GM23338 (cell line): Measurements from ENCODE around the gene ADAMTS1. TPM values are rescaled to one million over a fixed set of nuclear protein-coding genes. Genes with fewer than 3 reads are reported as not detected.

Experiments
- ATAC-seq: fragments of 200-7000 bp; cut with Tn5 transposase; 3 replicates; pipeline ENCODE4 v1.9.1; 2020
- DNase-seq: peaks from one replicate; pipeline ENCODE4 v3.0.0-alpha.2; 2015; ENCODE audit warnings: low spot score
- H2AFZ ChIP-seq: fragments of 200-600 bp; sonication (generic); 2 replicates; pipeline ENCODE4 v1.8.0; 2016; ENCODE audit warnings: antibody characterized with exemption, mild to moderate bottlenecking, moderate library complexity
- H3F3A ChIP-seq: fragments of 200-600 bp; sonication (generic); replicated peaks from 2 replicates; pipeline ENCODE4 v1.8.0; 2017; ENCODE audit warnings: antibody characterized with exemption, mixed run types, low read depth
- H3K27ac ChIP-seq: fragments of 200-600 bp; sonication (generic); 2 replicates; pipeline ENCODE4 v1.6.1; 2016; ENCODE audit warnings: low read depth
- H3K27me3 ChIP-seq: fragments of 200-600 bp; sonication (generic); 2 replicates; pipeline ENCODE4 v1.8.0; 2016; ENCODE audit warnings: mild to moderate bottlenecking, mixed run types, moderate library complexity; ENCODE audit not compliant: insufficient read depth
- H3K36me3 ChIP-seq: fragments of 200-600 bp; sonication (generic); 2 replicates; pipeline ENCODE4 v1.8.0; 2016; ENCODE audit warnings: mild to moderate bottlenecking; ENCODE audit not compliant: insufficient read depth
- H3K4me1 ChIP-seq: fragments of 200-600 bp; sonication (generic); 2 replicates; pipeline ENCODE4 v1.8.0; 2016; ENCODE audit warnings: mild to moderate bottlenecking, moderate library complexity; ENCODE audit not compliant: insufficient read depth
- H3K4me2 ChIP-seq: fragments of 200-600 bp; sonication (generic); 2 replicates; pipeline ENCODE4 v1.7.1; 2017; ENCODE audit warnings: mixed run types
- H3K4me3 ChIP-seq: fragments of 200-600 bp; sonication (generic); 2 replicates; pipeline ENCODE4 v1.6.1; 2016; ENCODE audit warnings: mixed run types
- H3K79me2 ChIP-seq: fragments of 200-600 bp; sonication (generic); replicated peaks from 2 replicates; pipeline ENCODE4 v1.8.0; 2017; ENCODE audit warnings: mild to moderate bottlenecking; ENCODE audit not compliant: insufficient read depth
- H3K9me2 ChIP-seq: fragments of 200-600 bp; sonication (generic); 2 replicates; pipeline ENCODE4 v1.8.0; 2017; ENCODE audit not compliant: insufficient read depth
- H4K20me1 ChIP-seq: fragments of 200-600 bp; sonication (generic); replicated peaks from 2 replicates; pipeline ENCODE4 v1.8.0; 2017; ENCODE audit warnings: mild to moderate bottlenecking; ENCODE audit not compliant: insufficient read depth
- H3K27ac Mint-ChIP-seq: 2 replicates; pipeline ENCODE4 v1.8.0; 2020; ENCODE audit warnings: inconsistent platforms, mild to moderate bottlenecking, moderate library complexity, mixed read lengths
- H3K27me3 Mint-ChIP-seq: 3 replicates; pipeline ENCODE4 v1.8.0; 2022; ENCODE audit warnings: low read depth, mild to moderate bottlenecking, moderate library complexity, mixed read lengths, inconsistent platforms; ENCODE audit not compliant: insufficient read depth, poor library complexity
- H3K36me3 Mint-ChIP-seq: 3 replicates; pipeline ENCODE4 v1.8.0; 2021; ENCODE audit warnings: low read depth, mild to moderate bottlenecking, inconsistent platforms, moderate library complexity, mixed read lengths
- H3K4me1 Mint-ChIP-seq: 3 replicates; pipeline ENCODE4 v1.8.0; 2020; ENCODE audit warnings: mild to moderate bottlenecking, inconsistent platforms, mixed read lengths
- H3K4me3 Mint-ChIP-seq: 3 replicates; pipeline ENCODE4 v1.8.0; 2021; ENCODE audit warnings: moderate library complexity, mild to moderate bottlenecking, inconsistent platforms, mixed read lengths
- H3K9me3 Mint-ChIP-seq: 3 replicates; pipeline ENCODE4 v1.8.0; 2020; ENCODE audit warnings: moderate library complexity, mild to moderate bottlenecking, inconsistent platforms, mixed read lengths
- CREB1 ChIP-seq: fragments of 250-450 bp; sonication (Bioruptor Pico); IDR thresholded peaks from 2 replicates; pipeline ENCODE4 v1.5.0; 2020; ENCODE audit warnings: low read depth, mild to moderate bottlenecking, moderate library complexity
- EZH2 ChIP-seq: fragments of 200-600 bp; sonication (generic); IDR thresholded peaks from one replicate; pipeline ENCODE4 v1.8.0; 2017; ENCODE audit warnings: antibody characterized with exemption, mild to moderate bottlenecking, low read depth; ENCODE audit not compliant: unreplicated experiment
- EZH2phosphoT487 ChIP-seq: fragments of 200-600 bp; sonication (generic); IDR thresholded peaks from one replicate; pipeline ENCODE4 v1.8.1; 2018; ENCODE audit warnings: antibody characterized with exemption; ENCODE audit not compliant: unreplicated experiment
- JUNB ChIP-seq: IDR thresholded peaks from one replicate; pipeline ENCODE4 v1.6.1; 2016; ENCODE audit warnings: antibody characterized with exemption; ENCODE audit not compliant: unreplicated experiment
- NANOG ChIP-seq: IDR thresholded peaks from 2 replicates; pipeline ENCODE4 v1.6.1; 2016; ENCODE audit warnings: antibody characterized with exemption, borderline replicate concordance
- POLR2AphosphoS5 ChIP-seq: IDR thresholded peaks from 2 replicates; pipeline ENCODE4 v1.6.1; 2016; ENCODE audit warnings: antibody characterized with exemption, low read depth
- STAT1 ChIP-seq: IDR thresholded peaks from one replicate; pipeline ENCODE4 v1.6.1; 2016; ENCODE audit warnings: antibody characterized with exemption; ENCODE audit not compliant: unreplicated experiment
- ZNF114 ChIP-seq: fragments of 250-450 bp; sonication (Bioruptor Pico); IDR thresholded peaks from 2 replicates; pipeline ENCODE4 v1.5.0; 2020; ENCODE audit warnings: mild to moderate bottlenecking, moderate library complexity
- ZNF331 ChIP-seq: fragments of 250-450 bp; sonication (Bioruptor Pico); IDR thresholded peaks from 2 replicates; pipeline ENCODE4 v1.5.0; 2020; ENCODE audit warnings: low read depth, mild to moderate bottlenecking, moderate library complexity
- polyA plus RNA-seq: library from polyadenylated mRNA; unstranded; fragments of >200 nt; fragmentation: Nextera tagmentation; extraction: Ambion mirVana; gene quantifications from 2 replicates; pipeline ENCODE4 v1.2.1, GENCODE V29; 2016
- total RNA-seq: library from RNA; depleted of rRNA; stranded (reverse); fragments of >200 nt; shearing (Covaris generic); gene quantifications from 2 replicates; pipeline ENCODE4 v1.2.3, GENCODE V29; 2014
- TF ChIP-seq, protein P1 (sequence below), 2 experiments: fragments of 200-600 bp in 1 of 2; sonication (generic) in 1 of 2; conservative IDR thresholded peaks; 2 replicates each; pipeline versions ENCODE4 v1.5.1 to v1.6.1; 2016 to 2017; ENCODE audit warnings: antibody characterized with exemption in 2 of 2, low read depth in 2 of 2, mild to moderate bottlenecking in 2 of 2, moderate library complexity in 1 of 2
- TF ChIP-seq, protein P2 (sequence below): IDR thresholded peaks from 2 replicates; pipeline ENCODE4 v1.6.1; 2016; ENCODE audit warnings: antibody characterized with exemption
- TF ChIP-seq, protein P3 (sequence below): fragments of 250-450 bp; sonication (Bioruptor Pico); IDR thresholded peaks from 2 replicates; pipeline ENCODE4 v1.5.0; 2020; ENCODE audit warnings: mild to moderate bottlenecking, moderate library complexity

The ADAMTS1 gene
- total and polyA plus RNA-seq, 2 experiments from 2014 or later, result 6.1 to 15.4 TPM

DNA sequence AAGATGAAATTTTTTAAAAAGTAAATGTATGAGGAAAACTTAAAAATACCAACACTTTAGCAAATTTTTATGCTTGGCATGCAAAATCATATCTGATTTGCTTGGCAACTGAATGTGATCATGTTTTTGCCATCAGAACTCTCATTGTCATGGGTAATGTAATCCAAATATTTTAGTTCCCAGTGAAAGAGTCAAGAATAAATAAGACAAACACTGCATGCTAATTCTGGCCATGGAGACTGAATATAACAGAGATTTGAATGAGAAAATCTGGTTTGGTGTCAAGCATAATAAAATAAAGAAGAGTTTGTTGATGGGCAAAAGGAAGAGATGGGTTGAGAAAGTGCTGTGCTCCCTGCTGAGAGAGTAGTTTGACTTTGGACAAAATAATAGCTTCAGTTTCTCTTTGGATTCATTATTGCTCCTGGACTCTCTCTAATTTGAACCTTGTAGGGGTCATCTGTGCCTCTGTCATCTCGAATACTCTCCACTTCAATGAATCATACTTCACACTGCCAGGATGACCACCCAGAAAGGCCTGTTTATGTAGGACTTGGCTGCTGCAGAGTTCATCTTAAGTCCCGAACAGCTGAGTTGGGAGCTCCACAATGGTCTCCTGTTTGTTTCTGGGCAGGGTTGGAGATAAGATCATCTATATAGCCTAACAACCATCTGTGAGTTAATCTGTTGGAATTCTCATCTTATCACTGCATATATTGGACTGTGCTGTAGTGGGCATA is 34.4 kb downstream of the ADAMTS1 start:
- Histone ChIP-seq H2AFZ (no peak overlapping the region), H4K20me1 (no peaks in the 10 kb centered on the region), H3F3A (no peaks in the 10 kb centered on the region), H3K4me1 (no peaks in the 10 kb centered on the region), H3K27ac (no peak overlapping the region), H3K79me2 (no peaks in the 10 kb centered on the region), H3K9me2 (no peaks in the 10 kb centered on the region), H3K4me3 (no peak overlapping the region), H3K36me3 (no peaks in the 10 kb centered on the region), H3K27me3 (no peaks in the 10 kb centered on the region), H3K4me2 (no peak overlapping the region)
- TF ChIP-seq JUNB (no peak), ZNF114 (CRISPR knock-in tag) (no peak), CREB1 (CRISPR knock-in tag) (no peak), EZH2phosphoT487 (no peak), STAT1 (no peak), POLR2AphosphoS5 (no peak), EZH2 (no peak), ZNF331 (CRISPR knock-in tag) (no peak), NANOG (no peak)
- TF ChIP-seq, protein P1, sequence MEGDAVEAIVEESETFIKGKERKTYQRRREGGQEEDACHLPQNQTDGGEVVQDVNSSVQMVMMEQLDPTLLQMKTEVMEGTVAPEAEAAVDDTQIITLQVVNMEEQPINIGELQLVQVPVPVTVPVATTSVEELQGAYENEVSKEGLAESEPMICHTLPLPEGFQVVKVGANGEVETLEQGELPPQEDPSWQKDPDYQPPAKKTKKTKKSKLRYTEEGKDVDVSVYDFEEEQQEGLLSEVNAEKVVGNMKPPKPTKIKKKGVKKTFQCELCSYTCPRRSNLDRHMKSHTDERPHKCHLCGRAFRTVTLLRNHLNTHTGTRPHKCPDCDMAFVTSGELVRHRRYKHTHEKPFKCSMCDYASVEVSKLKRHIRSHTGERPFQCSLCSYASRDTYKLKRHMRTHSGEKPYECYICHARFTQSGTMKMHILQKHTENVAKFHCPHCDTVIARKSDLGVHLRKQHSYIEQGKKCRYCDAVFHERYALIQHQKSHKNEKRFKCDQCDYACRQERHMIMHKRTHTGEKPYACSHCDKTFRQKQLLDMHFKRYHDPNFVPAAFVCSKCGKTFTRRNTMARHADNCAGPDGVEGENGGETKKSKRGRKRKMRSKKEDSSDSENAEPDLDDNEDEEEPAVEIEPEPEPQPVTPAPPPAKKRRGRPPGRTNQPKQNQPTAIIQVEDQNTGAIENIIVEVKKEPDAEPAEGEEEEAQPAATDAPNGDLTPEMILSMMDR (conservative IDR thresholded peaks at IDR 0.05; ENCODE audit: low read depth in 2 of 2), result no peak
- TF ChIP-seq, protein P2, sequence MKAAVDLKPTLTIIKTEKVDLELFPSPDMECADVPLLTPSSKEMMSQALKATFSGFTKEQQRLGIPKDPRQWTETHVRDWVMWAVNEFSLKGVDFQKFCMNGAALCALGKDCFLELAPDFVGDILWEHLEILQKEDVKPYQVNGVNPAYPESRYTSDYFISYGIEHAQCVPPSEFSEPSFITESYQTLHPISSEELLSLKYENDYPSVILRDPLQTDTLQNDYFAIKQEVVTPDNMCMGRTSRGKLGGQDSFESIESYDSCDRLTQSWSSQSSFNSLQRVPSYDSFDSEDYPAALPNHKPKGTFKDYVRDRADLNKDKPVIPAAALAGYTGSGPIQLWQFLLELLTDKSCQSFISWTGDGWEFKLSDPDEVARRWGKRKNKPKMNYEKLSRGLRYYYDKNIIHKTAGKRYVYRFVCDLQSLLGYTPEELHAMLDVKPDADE, result no peak
- TF ChIP-seq, protein P3, sequence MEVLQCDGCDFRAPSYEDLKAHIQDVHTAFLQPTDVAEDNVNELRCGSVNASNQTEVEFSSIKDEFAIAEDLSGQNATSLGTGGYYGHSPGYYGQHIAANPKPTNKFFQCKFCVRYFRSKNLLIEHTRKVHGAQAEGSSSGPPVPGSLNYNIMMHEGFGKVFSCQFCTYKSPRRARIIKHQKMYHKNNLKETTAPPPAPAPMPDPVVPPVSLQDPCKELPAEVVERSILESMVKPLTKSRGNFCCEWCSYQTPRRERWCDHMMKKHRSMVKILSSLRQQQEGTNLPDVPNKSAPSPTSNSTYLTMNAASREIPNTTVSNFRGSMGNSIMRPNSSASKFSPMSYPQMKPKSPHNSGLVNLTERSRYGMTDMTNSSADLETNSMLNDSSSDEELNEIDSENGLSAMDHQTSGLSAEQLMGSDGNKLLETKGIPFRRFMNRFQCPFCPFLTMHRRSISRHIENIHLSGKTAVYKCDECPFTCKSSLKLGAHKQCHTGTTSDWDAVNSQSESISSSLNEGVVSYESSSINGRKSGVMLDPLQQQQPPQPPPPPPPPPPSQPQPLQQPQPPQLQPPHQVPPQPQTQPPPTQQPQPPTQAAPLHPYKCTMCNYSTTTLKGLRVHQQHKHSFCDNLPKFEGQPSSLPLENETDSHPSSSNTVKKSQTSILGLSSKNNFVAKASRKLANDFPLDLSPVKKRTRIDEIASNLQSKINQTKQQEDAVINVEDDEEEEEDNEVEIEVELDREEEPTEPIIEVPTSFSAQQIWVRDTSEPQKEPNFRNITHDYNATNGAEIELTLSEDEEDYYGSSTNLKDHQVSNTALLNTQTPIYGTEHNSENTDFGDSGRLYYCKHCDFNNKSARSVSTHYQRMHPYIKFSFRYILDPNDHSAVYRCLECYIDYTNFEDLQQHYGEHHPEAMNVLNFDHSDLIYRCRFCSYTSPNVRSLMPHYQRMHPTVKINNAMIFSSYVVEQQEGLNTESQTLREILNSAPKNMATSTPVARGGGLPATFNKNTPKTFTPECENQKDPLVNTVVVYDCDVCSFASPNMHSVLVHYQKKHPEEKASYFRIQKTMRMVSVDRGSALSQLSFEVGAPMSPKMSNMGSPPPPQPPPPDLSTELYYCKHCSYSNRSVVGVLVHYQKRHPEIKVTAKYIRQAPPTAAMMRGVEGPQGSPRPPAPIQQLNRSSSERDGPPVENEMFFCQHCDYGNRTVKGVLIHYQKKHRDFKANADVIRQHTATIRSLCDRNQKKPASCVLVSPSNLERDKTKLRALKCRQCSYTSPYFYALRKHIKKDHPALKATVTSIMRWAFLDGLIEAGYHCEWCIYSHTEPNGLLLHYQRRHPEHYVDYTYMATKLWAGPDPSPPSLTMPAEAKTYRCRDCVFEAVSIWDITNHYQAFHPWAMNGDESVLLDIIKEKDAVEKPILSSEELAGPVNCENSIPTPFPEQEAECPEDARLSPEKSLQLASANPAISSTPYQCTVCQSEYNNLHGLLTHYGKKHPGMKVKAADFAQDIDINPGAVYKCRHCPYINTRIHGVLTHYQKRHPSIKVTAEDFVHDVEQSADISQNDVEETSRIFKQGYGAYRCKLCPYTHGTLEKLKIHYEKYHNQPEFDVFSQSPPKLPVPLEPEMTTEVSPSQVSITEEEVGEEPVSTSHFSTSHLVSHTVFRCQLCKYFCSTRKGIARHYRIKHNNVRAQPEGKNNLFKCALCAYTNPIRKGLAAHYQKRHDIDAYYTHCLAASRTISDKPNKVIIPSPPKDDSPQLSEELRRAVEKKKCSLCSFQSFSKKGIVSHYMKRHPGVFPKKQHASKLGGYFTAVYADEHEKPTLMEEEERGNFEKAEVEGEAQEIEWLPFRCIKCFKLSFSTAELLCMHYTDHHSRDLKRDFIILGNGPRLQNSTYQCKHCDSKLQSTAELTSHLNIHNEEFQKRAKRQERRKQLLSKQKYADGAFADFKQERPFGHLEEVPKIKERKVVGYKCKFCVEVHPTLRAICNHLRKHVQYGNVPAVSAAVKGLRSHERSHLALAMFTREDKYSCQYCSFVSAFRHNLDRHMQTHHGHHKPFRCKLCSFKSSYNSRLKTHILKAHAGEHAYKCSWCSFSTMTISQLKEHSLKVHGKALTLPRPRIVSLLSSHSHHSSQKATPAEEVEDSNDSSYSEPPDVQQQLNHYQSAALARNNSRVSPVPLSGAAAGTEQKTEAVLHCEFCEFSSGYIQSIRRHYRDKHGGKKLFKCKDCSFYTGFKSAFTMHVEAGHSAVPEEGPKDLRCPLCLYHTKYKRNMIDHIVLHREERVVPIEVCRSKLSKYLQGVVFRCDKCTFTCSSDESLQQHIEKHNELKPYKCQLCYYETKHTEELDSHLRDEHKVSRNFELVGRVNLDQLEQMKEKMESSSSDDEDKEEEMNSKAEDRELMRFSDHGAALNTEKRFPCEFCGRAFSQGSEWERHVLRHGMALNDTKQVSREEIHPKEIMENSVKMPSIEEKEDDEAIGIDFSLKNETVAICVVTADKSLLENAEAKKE (CRISPR knock-in tag), result no peak
- Mint-ChIP-seq H3K36me3 (no peaks in the 10 kb centered on the region), H3K9me3 (no peaks in the 10 kb centered on the region), H3K4me3 (no peak overlapping the region), H3K27me3 (no peaks in the 10 kb centered on the region), H3K4me1 (peaks cover 2% of the 10 kb centered on the region; the same call in 1 of the 3 replicates), H3K27ac (no peak overlapping the region)
- DNase-seq (no peak), ATAC-seq (no peak)
